ENCODE results near the gene FAM9B.

- no peak for TF ChIP-seq REST (IDR thresholded peaks at IDR 0.05; ENCODE audit: low read depth)
- TF ChIP-seq TAF1 (IDR thresholded peaks at IDR 0.05; ENCODE audit: low read depth): no peak
- no peak for TF ChIP-seq EP300 (IDR thresholded peaks at IDR 0.05; ENCODE audit: borderline replicate concordance)
- TF ChIP-seq CEBPB (IDR thresholded peaks at IDR 0.05): no peak
- TF ChIP-seq MAX (IDR thresholded peaks at IDR 0.05): no peak
- no peak for TF ChIP-seq RAD21 (IDR thresholded peaks at IDR 0.05; ENCODE audit: low read depth)
- TF ChIP-seq USF1 (IDR thresholded peaks at IDR 0.05): no peak
- no peak for TF ChIP-seq YY1 (IDR thresholded peaks at IDR 0.05; ENCODE audit: low read depth)
- TF ChIP-seq ZBTB7A (IDR thresholded peaks at IDR 0.05; ENCODE audit: low read depth): no peak
- TF ChIP-seq CREB1 (IDR thresholded peaks at IDR 0.05; ENCODE audit: low read depth): no peak
- no peak for TF ChIP-seq TCF12 (IDR thresholded peaks at IDR 0.05; ENCODE audit: low read depth)
These were observed 45.5 kb downstream of the FAM9B start for GRCh38 chrX:8988446-8988845.
